ENCODE measurements around the gene MAML2. TPM values are rescaled to one million over a fixed set of nuclear protein-coding genes. Genes with fewer than 3 reads are reported as not detected.

The MAML2 gene
- total RNA-seq, 1 experiment from 2014 or later = 28.3 TPM

DNA sequence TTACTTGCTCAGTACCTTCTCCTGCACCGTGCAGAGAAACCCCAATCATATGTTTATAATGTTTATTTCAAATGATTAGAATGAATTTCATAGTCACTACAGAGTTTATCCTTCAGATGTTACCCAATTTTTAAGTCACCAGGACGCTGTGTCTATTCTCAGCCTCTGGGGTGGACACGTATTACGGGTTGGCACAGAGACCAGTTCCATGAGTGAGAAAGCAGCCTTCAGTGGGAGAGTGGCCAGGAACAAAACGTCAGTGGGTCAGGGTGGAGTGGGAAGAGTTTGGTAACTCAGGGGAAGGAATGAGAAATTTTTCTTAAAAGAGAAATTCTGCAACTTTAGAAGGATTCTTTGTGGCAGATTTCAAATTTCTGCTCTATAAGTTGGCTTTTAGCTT is 342.0 kb downstream of the MAML2 start:
- no peaks in the 10 kb centered on the region for H3K36me3 ChIP-seq (ENCODE audit: low read depth)
- no peaks in the 10 kb centered on the region for H3K4me1 ChIP-seq (replicated peaks; ENCODE audit: insufficient read depth)
- H3K9me3 ChIP-seq (ENCODE audit: insufficient read depth, low read depth) = no peaks in the 10 kb centered on the region
- no peak overlapping the region for H3K4me2 ChIP-seq
- no peaks in the 10 kb centered on the region for H3K9me2 ChIP-seq (ENCODE audit: insufficient read depth)
- TF ChIP-seq CTCF (conservative IDR thresholded peaks at IDR 0.05) (no peak), EZH2 (IDR thresholded peaks at IDR 0.05; ENCODE audit: low read depth) (no peak)
- H4K20me1 ChIP-seq (ENCODE audit: insufficient read depth) = no peaks in the 10 kb centered on the region
- H3K4me3 ChIP-seq = no peak overlapping the region
- no peak overlapping the region for H3K27ac ChIP-seq
- no peak overlapping the region for H2AFZ ChIP-seq
- CTCF ChIA-PET = no interaction called here
- H3K27me3 ChIP-seq (ENCODE audit: insufficient read depth, low read depth) = no peaks in the 10 kb centered on the region
- no peaks in the 10 kb centered on the region; the same call in 1 of the 2 replicates for H3F3A ChIP-seq (ENCODE audit: insufficient read depth, low read depth)
- DNase-seq = no peak
- no TSS peak for BruUV-seq (replicated peaks)
- intact Hi-C loops (cut with micrococcal nuclease; ENCODE audit: unreplicated experiment) = no loop called here
- POLR2A ChIA-PET (ENCODE audit: unreplicated experiment) = no interaction called here
- H3K79me2 ChIP-seq (ENCODE audit: low read depth) = no peaks in the 10 kb centered on the region; the same call in 1 of the 2 replicates

- H3K79me2 ChIP-seq (ENCODE audit: low read depth) = no peaks in the 10 kb centered on the region
- H3K9me3 ChIP-seq (ENCODE audit: insufficient read depth, low read depth) = no peaks in the 10 kb centered on the region
- no peaks in the 10 kb centered on the region for H3K27me3 ChIP-seq (ENCODE audit: insufficient read depth, low read depth)
- H3K4me3 ChIP-seq = no peak overlapping the region
- no peak for DNase-seq
- H4K20me1 ChIP-seq (ENCODE audit: insufficient read depth) = no peaks in the 10 kb centered on the region
- TF ChIP-seq EZH2 (IDR thresholded peaks at IDR 0.05; ENCODE audit: low read depth) = no peak
- TF ChIP-seq CTCF (conservative IDR thresholded peaks at IDR 0.05) = no peak
- ChIA-PET POLR2A (ENCODE audit: unreplicated experiment) (no interaction called here), CTCF (interaction anchor here (0.6 kb wide), 3 partner anchors 100 to 1232 kb away, joined by 3 to 4 read pairs (median 4); no protein-coding TSS in a partner anchor)
- no peaks in the 10 kb centered on the region for H3K36me3 ChIP-seq (ENCODE audit: low read depth)
- intact Hi-C loops (cut with micrococcal nuclease; ENCODE audit: unreplicated experiment) = no loop called here
- H3K27ac ChIP-seq = no peak overlapping the region
- H2AFZ ChIP-seq = no peak overlapping the region
- no peak overlapping the region for H3K4me2 ChIP-seq
- BruUV-seq (replicated peaks) = no TSS peak
- H3K9me2 ChIP-seq (ENCODE audit: insufficient read depth) = no peaks in the 10 kb centered on the region
- H3F3A ChIP-seq (ENCODE audit: insufficient read depth, low read depth) = no peaks in the 10 kb centered on the region; the same call in 1 of the 2 replicates
- H3K4me1 ChIP-seq (replicated peaks; ENCODE audit: insufficient read depth) = no peaks in the 10 kb centered on the region
These were observed 343.1 kb downstream of the MAML2 start for GRCh38 chr11:95999711-96000406.

- peaks cover 13% of the 10 kb centered on the region for H3K4me1 ChIP-seq (replicated peaks; ENCODE audit: insufficient read depth)
- no peak overlapping the region for H3K27ac ChIP-seq
- CTCF ChIA-PET = no interaction called here
- H3K4me2 ChIP-seq = no peak overlapping the region
- POLR2A ChIA-PET (ENCODE audit: unreplicated experiment) = no interaction called here
- intact Hi-C loops (cut with micrococcal nuclease; ENCODE audit: unreplicated experiment) = no loop called here
- peaks cover 9% of the 10 kb centered on the region for H3F3A ChIP-seq (ENCODE audit: insufficient read depth, low read depth)
- no peaks in the 10 kb centered on the region for H3K36me3 ChIP-seq (ENCODE audit: low read depth)
- no peaks in the 10 kb centered on the region for H3K9me3 ChIP-seq (ENCODE audit: insufficient read depth, low read depth)
- BruUV-seq (replicated peaks) = no TSS peak
- no peaks in the 10 kb centered on the region for H3K9me2 ChIP-seq (ENCODE audit: insufficient read depth)
- no peak overlapping the region for H3K4me3 ChIP-seq
- no peaks in the 10 kb centered on the region for H4K20me1 ChIP-seq (ENCODE audit: insufficient read depth)
- peaks cover 5% of the 10 kb centered on the region; the same call in 1 of the 2 replicates for H3K79me2 ChIP-seq (ENCODE audit: low read depth)
- H2AFZ ChIP-seq = no peak overlapping the region
- no peak for TF ChIP-seq CTCF (conservative IDR thresholded peaks at IDR 0.05)
- no peak for TF ChIP-seq EZH2 (IDR thresholded peaks at IDR 0.05; ENCODE audit: low read depth)
- H3K27me3 ChIP-seq (ENCODE audit: insufficient read depth, low read depth) = no peaks in the 10 kb centered on the region
- no peak for DNase-seq
These were observed 346.3 kb downstream of the MAML2 start for GRCh38 chr11:95996621-95997235.

Data from PC-9 (cell line).